SK-N-MC (cell line): ENCODE measurements around the gene PDE6A.

Experiments used
- EZH2 ChIP-seq: fragments of 200-600 bp; sonication (generic); IDR thresholded peaks from one replicate; pipeline ENCODE4 v1.6.1; 2017; ENCODE audit warnings: antibody characterized with exemption
- FOXP2 ChIP-seq: optimal IDR thresholded peaks from 2 replicates; pipeline ENCODE3; 2011; ENCODE audit warnings: mild to moderate bottlenecking, moderate library complexity; ENCODE audit not compliant: insufficient read depth; ENCODE audit errors: extremely low read length, control extremely low read depth
- POLR2AphosphoS5 ChIP-seq: IDR thresholded peaks from 2 replicates; pipeline ENCODE4 v1.6.1; 2012; ENCODE audit warnings: mild to moderate bottlenecking, low read depth, low read length, borderline replicate concordance

- TF ChIP-seq EZH2: no peak
- TF ChIP-seq POLR2AphosphoS5: no peak
- TF ChIP-seq FOXP2: no peak
Measured at GRCh38 chr5:149830579-149830978, 114.0 kb downstream of the PDE6A start.
